ENCODE data around the gene KIAA0319L.

DNA sequence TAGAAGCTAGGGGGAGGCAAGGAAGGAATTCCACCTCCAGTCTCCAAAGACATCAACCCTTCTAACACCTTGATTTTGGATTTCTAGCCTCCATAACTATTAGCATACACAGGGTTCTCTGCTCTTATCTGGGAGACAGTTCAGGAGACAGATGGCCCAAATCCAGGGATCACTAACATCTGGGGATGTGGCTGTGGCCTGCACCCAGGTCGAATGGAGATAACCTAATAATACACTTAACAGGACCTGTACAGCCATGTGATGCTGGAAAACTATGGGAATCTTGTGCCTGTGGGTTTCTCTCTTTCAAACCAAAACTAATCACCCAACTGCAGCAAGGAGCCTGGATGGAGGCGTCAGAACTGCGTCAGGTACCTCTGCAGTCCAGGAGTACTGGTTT lies 47.6 kb downstream of the KIAA0319L start:
- TF ChIP-seq, protein P1, sequence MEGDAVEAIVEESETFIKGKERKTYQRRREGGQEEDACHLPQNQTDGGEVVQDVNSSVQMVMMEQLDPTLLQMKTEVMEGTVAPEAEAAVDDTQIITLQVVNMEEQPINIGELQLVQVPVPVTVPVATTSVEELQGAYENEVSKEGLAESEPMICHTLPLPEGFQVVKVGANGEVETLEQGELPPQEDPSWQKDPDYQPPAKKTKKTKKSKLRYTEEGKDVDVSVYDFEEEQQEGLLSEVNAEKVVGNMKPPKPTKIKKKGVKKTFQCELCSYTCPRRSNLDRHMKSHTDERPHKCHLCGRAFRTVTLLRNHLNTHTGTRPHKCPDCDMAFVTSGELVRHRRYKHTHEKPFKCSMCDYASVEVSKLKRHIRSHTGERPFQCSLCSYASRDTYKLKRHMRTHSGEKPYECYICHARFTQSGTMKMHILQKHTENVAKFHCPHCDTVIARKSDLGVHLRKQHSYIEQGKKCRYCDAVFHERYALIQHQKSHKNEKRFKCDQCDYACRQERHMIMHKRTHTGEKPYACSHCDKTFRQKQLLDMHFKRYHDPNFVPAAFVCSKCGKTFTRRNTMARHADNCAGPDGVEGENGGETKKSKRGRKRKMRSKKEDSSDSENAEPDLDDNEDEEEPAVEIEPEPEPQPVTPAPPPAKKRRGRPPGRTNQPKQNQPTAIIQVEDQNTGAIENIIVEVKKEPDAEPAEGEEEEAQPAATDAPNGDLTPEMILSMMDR (IDR thresholded peaks at IDR 0.05), result no peak
- no peak for TF ChIP-seq POLR2A (IDR thresholded peaks at IDR 0.05)
